BJ (cell line): ENCODE results near the gene SNAPIN. TPM values are rescaled to one million over a fixed set of nuclear protein-coding genes. Genes with fewer than 3 reads are reported as not detected.

Source experiments
- CTCF ChIA-PET: fragments of 350-600 bp; formaldehyde crosslinking; extraction: SDS; loops from one replicate; lab custom pipeline; 2021; ENCODE audit warnings: antibody characterized with exemption, inconsistent platforms; lab: Yijun Ruan, JAX
- POLR2A ChIA-PET: fragments of 300-600 bp; sonication (Branson Sonifier 250); formaldehyde crosslinking; extraction: SDS; loops from one replicate; lab custom pipeline; 2021; ENCODE audit warnings: antibody characterized with exemption; lab: Charles Lee
- DNase-seq: peaks from one replicate; pipeline ENCODE4 v3.0.0-alpha.2; 2011; ENCODE audit warnings: low read depth
- H3K27me3 ChIP-seq: 2 replicates; pipeline ENCODE4 v1.6.0; 2011; ENCODE audit warnings: low read length; ENCODE audit not compliant: control insufficient read depth, insufficient read depth
- H3K36me3 ChIP-seq: 2 replicates; pipeline ENCODE4 v1.5.1; 2011; ENCODE audit warnings: low read length; ENCODE audit not compliant: control insufficient read depth, insufficient read depth
- H3K4me3 ChIP-seq: 2 replicates; pipeline ENCODE4 v1.5.1; 2011; ENCODE audit warnings: low read depth, mild to moderate bottlenecking, control low read depth, low read length
- polyA plus RNA-seq: library from polyadenylated mRNA; depleted of rRNA; stranded (reverse); fragments of >200 nt; gene quantifications from 2 replicates; pipeline ENCODE4 v1.2.3, GENCODE V29; 2011
- TF ChIP-seq, protein P1 (sequence below): IDR thresholded peaks from 2 replicates; pipeline ENCODE4 v1.5.1; 2011; ENCODE audit warnings: low read depth, mild to moderate bottlenecking, control low read depth, inconsistent platforms, low read length, moderate library complexity; ENCODE audit not compliant: insufficient read depth

The SNAPIN gene
- polyA plus RNA-seq, 1 experiment: 50.3 TPM

DNA sequence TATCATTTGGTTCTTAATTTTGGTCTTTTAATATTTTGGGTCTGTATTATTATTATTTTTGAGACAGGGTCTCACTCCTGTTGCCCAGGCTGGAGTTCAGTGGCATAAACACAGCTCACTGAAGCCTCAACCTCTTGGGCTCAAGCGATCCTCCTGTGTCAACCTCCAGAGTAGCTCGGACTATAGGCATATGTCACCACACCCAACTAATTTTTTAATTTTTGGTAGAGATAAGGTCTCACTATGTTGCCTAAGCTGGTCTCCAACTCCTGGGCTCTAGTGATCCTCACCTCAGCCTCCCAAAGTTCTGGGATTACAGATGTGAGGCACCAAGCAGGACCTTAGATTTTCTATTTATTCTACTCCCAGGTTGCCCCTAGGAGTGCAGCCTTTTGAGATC lies 15.0 kb downstream of the SNAPIN start:
- no peak for DNase-seq
- H3K4me3 ChIP-seq: no peak overlapping the region
- POLR2A ChIA-PET: no interaction called here
- peaks cover 3% of the 10 kb centered on the region; the same call in 1 of the 2 replicates for H3K36me3 ChIP-seq
- CTCF ChIA-PET: no interaction called here
- TF ChIP-seq, protein P1, sequence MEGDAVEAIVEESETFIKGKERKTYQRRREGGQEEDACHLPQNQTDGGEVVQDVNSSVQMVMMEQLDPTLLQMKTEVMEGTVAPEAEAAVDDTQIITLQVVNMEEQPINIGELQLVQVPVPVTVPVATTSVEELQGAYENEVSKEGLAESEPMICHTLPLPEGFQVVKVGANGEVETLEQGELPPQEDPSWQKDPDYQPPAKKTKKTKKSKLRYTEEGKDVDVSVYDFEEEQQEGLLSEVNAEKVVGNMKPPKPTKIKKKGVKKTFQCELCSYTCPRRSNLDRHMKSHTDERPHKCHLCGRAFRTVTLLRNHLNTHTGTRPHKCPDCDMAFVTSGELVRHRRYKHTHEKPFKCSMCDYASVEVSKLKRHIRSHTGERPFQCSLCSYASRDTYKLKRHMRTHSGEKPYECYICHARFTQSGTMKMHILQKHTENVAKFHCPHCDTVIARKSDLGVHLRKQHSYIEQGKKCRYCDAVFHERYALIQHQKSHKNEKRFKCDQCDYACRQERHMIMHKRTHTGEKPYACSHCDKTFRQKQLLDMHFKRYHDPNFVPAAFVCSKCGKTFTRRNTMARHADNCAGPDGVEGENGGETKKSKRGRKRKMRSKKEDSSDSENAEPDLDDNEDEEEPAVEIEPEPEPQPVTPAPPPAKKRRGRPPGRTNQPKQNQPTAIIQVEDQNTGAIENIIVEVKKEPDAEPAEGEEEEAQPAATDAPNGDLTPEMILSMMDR: no peak
- H3K27me3 ChIP-seq: peaks cover 7% of the 10 kb centered on the region

- ChIA-PET CTCF (interaction anchor here (0.6 to 4.5 kb wide), 28 partner anchors 9 to 1330 kb away, joined by 3 to 43 read pairs (median 4); partner anchors contain the start of genes RAB13 and SLC27A3), POLR2A (no interaction called here)
- H3K4me3 ChIP-seq: peak overlapping the region; percentile 29; the same call in 1 of the 2 replicates
- no peaks in the 10 kb centered on the region for H3K36me3 ChIP-seq
- TF ChIP-seq, protein P1: peak; percentile 98
- DNase-seq: no peak
- H3K27me3 ChIP-seq: peaks cover 36% of the 10 kb centered on the region
Observed at GRCh38 chr1:153677718-153678518, 19.4 kb downstream of the SNAPIN start.

GRCh38 chr1:153678519-153679336 lies 20.2 kb downstream of the SNAPIN start, which contains the start of gene NPR1:
Gene NPR1 (plus strand): TSS chr1:153678688. CDS start chr1:153679109, 421 bp downstream.
- CTCF ChIA-PET: interaction anchor here (0.6 to 4.5 kb wide), 20 partner anchors 8 to 1330 kb away, joined by 3 to 43 read pairs (median 4); partner anchors contain the start of genes ILF2 and RAB13
- DNase-seq: no peak
- Histone ChIP-seq H3K4me3 (peak within 1 kb of the TSS; percentile 29), H3K27me3 (peaks cover 38% of the 10 kb centered on the region), H3K36me3 (no peaks in the 10 kb centered on the region)
- POLR2A ChIA-PET: no interaction called here
- TF ChIP-seq, protein P1: no peak

GRCh38 chr1:153679337-153680119 lies 21.0 kb downstream of the SNAPIN start:
- Histone ChIP-seq H3K4me3 (peak overlapping the region; percentile 29), H3K27me3 (peaks cover 40% of the 10 kb centered on the region), H3K36me3 (no peaks in the 10 kb centered on the region)
- DNase-seq: no peak
- ChIA-PET POLR2A (no interaction called here), CTCF (interaction anchor here (0.8 to 4.5 kb wide), 11 partner anchors 8 to 1329 kb away, joined by 3 to 43 read pairs (median 4); partner anchors contain the start of genes ILF2 and RAB13)
- TF ChIP-seq, protein P1: no peak
